Effector CD8-positive, alpha-beta T cell (primary cell): ENCODE measurements around the gene SNRNP25.

ENCODE experiments used
- DNase-seq: peaks from one replicate; lab custom pipeline; 2025; lab: John Stamatoyannopoulos, UW

Gene SNRNP25

DNA sequence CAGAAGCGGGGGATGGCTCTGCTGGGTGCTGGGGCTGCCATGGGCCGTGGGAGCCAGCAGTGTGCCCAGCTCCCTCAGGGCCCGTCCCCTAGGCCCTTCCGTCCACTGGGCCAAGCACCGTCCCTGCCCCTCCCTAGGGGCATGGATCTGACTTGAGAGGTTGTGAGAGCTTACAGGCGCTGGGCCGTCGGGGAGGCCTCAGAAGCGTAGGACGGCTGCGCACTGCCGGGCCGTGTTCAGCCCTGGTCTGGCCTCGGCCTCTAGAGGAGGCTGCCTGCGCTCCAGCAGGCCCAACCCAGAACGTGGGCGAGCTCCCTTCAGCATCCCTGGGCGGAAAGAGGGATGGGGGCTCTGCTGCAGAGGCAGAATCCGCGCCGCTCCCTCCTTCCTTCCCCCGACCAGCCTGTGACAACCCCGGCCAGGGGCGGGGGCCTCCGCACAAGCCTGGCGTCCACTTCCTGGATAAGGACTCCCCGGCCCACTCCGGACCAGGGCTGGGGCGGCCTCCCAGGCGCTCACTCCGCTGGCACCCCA is 23.7 kb downstream of the SNRNP25 start:
- DNase-seq: no peak

- DNase-seq: peak; percentile 73
These were observed 24.3 kb downstream of the SNRNP25 start, which contains the start of gene MPG for GRCh38 chr16:77807-78443. TSS of gene MPG (plus strand) at chr16:78225. CDS start at chr16:78310, 85 bp downstream.

- DNase-seq: no peak
These were observed 25.0 kb downstream of the SNRNP25 start for GRCh38 chr16:78444-79150.

DNA sequence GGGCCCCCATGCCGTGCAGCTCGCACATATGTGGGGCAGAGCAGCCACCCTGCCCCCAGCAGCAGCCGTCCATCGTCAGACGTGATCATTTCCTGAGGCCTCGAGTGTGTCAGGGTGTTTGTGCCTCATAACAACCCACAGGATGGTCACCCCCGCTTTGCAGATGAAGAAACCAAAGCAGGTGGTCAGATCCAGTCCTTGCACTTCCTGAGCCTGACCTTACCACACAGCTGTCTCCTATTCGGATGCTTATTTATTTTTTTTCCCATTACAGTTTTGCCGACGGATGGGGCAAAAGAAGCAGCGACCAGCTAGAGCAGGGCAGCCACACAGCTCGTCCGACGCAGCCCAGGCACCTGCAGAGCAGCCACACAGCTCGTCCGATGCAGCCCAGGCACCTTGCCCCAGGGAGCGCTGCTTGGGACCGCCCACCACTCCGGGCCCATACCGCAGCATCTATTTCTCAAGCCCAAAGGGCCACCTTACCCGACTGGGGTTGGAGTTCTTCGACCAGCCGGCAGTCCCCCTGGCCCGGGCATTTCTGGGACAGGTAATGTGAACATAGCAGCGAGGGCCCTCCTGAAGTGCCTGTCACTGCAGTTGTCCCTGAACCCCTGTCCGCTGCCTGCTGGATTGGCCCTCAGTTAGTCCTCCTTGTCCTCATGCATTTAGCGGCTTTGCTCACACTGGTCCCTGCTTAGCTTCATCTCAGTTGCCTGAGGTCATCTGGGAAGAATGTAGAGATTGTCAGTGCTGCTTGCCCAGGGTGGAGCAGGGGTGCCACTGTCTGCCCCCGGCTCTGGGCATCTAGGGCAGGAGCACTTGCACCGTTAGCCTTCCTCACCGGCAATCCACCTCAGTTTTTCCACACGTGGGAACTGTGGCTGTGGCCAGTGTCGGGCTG is 25.8 kb downstream of the SNRNP25 start:
- no peak for DNase-seq

DNA sequence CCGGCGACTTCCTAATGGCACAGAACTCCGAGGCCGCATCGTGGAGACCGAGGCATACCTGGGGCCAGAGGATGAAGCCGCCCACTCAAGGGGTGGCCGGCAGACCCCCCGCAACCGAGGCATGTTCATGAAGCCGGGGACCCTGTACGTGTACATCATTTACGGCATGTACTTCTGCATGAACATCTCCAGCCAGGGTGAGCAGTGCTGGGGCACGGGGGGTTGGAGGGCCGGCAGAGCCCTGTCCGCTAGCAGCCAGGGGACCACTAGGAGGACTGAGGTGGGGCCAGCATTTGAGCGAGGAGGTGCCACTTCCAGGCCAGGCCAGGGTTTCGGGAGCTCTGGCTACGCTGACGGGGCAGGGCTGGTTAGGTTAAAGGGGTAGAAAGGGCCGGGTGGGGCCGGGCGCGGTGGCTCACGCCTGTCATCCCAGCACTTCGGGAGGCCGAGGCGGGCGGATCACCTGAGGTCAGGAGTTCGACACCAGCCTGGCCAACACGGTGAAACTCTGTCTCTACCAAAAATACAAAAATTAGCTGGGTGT is 29.5 kb downstream of the SNRNP25 start:
- DNase-seq: no peak

GRCh38 chr16:83781-84615 is 30.4 kb downstream of the SNRNP25 start:
- DNase-seq: no peak

DNA sequence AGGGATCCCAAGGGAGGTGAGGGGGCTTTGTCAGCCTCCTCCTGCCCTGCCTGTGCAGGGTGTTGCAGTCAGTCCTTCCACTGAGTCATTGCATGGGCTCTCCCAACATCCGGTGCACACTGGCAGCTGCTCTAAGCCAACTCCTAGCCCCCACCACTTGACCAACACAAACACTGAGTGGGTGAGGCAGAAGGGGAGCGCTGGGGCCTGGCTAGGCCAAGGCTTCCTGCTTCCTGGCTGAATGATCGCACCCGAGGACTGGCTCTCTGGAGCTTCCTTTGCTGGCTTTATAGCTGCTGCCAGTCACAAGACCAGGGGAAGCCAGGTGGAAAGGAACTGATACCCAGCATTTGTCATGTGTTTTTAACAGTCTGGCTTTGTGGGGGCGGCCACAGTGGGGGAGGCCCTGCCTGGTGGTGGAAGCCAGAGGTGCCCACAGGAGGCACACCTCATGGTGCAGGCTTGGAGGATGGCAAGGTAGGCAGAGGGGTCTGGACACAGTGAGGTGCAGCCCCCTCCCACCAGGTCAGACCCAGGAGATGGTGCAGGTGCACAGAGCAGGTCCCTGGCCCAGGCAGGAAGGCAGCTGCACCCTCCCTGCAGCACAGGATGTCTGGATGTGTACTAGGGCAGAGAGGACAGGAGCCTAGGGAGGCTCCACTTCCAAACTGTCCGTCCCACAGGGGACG is 31.2 kb downstream of the SNRNP25 start:
- no peak for DNase-seq

- DNase-seq: no peak
These were observed 31.8 kb downstream of the SNRNP25 start for GRCh38 chr16:85407-85782.

DNA sequence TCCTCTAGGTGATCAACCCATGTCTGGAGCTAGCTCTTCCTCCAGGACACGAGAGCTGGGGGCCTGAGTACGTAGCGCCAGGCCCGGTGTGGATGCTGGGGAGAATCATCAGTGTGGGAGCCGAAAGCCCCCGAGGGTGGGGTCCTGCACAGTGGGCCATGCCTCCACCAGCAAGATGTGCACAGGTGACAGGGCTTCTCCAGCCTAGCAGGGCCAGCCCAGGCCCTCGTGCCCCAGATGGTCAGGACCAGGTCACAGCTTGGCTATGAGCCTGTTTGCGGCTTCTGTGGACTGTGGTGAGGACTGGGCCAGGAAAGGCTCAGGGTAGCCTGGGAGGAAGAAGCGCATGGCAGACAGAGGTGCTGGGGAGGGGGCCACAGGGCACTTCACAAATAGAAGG is 32.2 kb downstream of the SNRNP25 start:
- DNase-seq: no peak

GRCh38 chr16:86483-86952 is 32.9 kb downstream of the SNRNP25 start:
- no peak for DNase-seq

GRCh38 chr16:88613-89012 is 35.0 kb downstream of the SNRNP25 start:
- DNase-seq: no peak

DNA sequence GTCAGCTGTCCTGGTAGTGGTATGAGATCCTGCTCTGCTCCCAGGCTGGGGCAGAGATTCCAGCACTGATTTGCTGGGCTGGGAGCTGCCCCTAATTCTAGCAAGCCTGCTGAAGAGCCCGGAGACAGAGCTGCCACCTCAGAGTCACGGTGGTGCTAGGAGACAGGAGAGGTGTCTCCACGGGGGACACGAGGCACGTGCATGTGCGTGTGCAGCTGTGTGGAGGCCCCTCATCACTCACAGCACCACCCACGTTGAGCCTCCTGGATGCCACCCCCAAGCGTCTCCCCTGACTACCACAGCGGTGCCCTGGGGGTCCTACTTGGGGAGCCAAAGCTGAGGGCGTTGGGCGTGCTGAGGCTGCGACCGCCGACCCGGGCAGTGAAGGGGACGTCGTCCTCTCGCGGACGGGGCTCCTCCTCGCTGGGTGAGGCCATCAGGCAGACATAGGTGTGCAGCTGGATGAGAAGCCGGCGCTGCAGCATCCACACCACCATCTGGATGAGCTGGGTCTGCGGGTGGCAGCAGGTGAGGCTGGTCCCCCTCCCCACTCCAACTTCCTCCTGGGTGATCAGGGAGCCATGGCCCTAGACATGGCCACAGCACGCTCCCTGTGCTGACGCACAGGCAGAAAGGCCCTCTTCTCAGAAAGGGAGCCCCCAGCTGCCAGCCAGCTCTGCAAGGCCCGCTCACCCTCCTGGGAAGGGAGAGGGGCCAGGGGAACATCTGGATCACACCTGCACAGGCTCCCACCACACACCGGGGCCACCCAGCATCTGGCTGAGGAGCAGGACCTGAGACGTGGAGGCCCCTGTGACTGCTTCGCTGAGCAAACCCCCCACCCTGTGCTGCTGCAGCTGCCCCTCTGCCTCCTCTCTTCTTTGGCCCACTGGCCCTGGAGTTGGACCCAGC is 36.0 kb downstream of the SNRNP25 start:
- DNase-seq: no peak

DNA sequence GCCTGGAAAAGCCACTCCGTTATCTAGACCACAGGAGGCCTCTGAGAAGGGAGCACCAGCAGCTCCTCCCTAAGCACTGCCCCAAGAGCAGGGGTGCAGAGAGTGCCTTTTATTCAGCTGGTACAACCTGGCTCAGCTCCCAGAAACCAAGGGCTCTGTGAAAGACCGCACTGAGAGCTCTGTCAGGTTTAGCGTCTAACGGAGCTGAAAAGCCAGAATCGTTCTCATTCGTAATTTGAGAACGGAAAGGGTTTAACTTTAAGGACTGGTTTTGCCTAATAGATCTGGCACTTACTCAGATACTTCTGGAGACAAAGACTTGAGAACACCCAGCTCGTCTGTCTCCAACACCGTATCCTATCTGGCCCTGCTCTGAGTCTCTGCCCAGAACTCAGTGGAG is 37.9 kb downstream of the SNRNP25 start:
- DNase-seq: no peak

GRCh38 chr16:92431-93339 is 39.1 kb downstream of the SNRNP25 start:
- no peak for DNase-seq

- DNase-seq: no peak
These were observed 41.3 kb downstream of the SNRNP25 start for GRCh38 chr16:94918-95265.

- peak; percentile 84 for DNase-seq
These were observed 43.3 kb downstream of the SNRNP25 start for GRCh38 chr16:96935-97381.

DNA sequence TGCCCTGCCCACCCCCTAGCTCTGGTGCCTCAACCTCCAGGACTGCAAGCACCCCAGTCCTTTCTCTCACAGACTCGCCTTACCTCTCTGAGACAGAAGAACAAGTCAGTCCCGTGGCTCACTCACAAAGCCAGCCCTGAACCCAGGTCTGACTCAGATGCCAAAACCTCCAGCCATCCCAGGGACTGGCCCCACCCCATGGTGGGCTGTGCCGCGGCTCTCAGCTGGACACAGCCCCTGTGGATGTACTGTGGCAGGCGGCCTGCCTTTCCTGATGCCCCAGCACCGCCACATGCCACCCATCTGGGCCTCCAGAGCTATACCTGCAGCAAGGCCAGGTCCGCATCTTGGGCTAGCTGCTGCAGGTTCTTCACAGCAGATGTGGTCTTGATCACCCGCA is 44.2 kb downstream of the SNRNP25 start:
- no peak for DNase-seq

- DNase-seq: no peak
These were observed 47.4 kb downstream of the SNRNP25 start for GRCh38 chr16:100989-101388.
